Choroid plexus epithelial cell (primary cell): ENCODE data around the gene NGEF.

Experiments
- DNase-seq: peaks from one replicate; pipeline ENCODE4 v3.0.0-alpha.2; 2010; ENCODE audit warnings: low read depth
- H3K4me3 ChIP-seq: 2 replicates; pipeline ENCODE4 v1.5.1; 2011; ENCODE audit warnings: low read depth, mild to moderate bottlenecking, control low read depth, low read length, moderate library complexity
- TF ChIP-seq, protein P1 (sequence below): conservative IDR thresholded peaks from 2 replicates; pipeline ENCODE4 v1.5.1; 2011; ENCODE audit warnings: low read depth, mild to moderate bottlenecking, control low read depth, inconsistent platforms, low read length, moderate library complexity

NGEF gene

DNA sequence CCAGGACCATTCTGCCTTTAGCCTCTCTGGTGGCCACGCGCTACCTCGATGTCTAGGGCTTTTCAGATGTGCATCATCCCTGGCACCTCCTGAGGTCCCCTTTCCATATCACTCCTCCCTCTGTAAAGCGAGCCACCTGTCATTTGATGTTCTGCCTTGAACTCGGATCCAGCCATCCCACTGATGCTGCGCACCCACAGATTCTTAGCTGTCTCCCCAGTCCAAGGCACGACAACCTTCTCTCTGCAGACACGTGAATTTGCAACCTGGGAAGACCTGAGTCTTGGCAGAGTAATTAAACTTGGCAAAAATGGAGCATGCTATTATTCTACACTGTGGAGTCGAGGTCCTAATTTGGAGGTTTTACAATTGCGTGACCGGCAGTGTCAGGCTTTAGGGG lies 61.9 kb downstream of the NGEF start:
- H3K4me3 ChIP-seq = no peak overlapping the region
- no peak for DNase-seq
- TF ChIP-seq, protein P1, sequence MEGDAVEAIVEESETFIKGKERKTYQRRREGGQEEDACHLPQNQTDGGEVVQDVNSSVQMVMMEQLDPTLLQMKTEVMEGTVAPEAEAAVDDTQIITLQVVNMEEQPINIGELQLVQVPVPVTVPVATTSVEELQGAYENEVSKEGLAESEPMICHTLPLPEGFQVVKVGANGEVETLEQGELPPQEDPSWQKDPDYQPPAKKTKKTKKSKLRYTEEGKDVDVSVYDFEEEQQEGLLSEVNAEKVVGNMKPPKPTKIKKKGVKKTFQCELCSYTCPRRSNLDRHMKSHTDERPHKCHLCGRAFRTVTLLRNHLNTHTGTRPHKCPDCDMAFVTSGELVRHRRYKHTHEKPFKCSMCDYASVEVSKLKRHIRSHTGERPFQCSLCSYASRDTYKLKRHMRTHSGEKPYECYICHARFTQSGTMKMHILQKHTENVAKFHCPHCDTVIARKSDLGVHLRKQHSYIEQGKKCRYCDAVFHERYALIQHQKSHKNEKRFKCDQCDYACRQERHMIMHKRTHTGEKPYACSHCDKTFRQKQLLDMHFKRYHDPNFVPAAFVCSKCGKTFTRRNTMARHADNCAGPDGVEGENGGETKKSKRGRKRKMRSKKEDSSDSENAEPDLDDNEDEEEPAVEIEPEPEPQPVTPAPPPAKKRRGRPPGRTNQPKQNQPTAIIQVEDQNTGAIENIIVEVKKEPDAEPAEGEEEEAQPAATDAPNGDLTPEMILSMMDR = no peak

DNA sequence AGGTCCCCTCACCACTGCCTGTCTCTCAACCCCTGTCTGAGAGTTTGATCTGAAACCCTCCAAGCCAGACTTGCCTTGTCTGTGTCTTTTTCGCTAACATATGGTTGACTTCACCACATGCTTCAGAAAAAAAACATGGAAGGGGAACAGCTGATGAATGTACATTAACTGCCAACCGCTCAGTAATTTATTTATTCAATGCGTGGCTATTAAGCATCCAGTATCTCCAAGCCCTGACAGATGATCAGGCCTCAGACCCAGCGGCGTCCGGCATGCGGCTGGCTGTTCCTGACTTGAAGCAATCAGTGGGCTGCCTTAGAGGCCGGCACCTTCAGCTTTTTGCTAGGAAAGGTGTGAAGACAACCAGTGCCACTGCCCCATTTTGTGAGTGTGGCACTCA lies 62.3 kb downstream of the NGEF start:
- no peak overlapping the region for H3K4me3 ChIP-seq
- DNase-seq = no peak
- TF ChIP-seq, protein P1 = no peak

DNA sequence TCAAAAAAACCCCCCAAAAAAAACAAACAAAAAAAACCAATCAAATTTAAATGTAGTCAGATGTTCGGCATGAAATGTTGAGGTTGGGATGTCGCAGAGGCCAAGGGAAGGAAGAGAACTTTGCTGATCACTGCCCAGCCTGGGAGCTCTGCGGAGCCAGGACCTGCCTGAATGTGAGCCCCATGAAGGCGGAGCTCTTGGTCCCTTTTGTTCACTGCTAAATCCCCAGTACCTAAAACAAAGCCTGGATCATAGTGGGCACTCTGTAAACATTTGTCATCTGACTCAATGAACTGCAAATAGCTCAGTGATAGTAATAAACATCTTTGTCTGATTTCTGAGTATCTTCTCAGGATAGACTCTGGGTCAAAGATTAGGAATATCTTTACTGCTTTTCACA lies 64.0 kb downstream of the NGEF start:
- H3K4me3 ChIP-seq = no peak overlapping the region
- TF ChIP-seq, protein P1 = no peak
- no peak for DNase-seq

DNA sequence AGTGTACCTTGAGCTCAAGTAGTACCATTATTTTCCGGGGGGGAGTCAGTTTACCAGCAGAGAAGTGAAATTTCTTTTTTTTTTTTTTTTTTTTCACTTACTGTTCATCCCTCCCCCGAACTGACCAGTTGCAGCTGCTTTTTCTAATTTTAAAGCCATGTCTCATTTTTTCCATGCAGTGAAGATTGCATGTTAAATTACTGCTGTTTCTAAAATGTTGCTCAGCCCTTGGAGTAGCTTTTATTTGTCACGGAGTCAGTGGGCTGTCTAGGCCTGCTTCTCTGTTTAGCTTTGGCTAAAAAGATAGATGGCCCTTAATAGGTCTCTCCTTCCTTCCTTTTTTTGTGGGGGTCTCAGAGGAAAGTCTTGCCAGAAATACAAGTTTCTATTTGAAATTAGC lies 70.2 kb downstream of the NGEF start:
- no peak for DNase-seq
- TF ChIP-seq, protein P1 = no peak
- H3K4me3 ChIP-seq = no peak overlapping the region

DNA sequence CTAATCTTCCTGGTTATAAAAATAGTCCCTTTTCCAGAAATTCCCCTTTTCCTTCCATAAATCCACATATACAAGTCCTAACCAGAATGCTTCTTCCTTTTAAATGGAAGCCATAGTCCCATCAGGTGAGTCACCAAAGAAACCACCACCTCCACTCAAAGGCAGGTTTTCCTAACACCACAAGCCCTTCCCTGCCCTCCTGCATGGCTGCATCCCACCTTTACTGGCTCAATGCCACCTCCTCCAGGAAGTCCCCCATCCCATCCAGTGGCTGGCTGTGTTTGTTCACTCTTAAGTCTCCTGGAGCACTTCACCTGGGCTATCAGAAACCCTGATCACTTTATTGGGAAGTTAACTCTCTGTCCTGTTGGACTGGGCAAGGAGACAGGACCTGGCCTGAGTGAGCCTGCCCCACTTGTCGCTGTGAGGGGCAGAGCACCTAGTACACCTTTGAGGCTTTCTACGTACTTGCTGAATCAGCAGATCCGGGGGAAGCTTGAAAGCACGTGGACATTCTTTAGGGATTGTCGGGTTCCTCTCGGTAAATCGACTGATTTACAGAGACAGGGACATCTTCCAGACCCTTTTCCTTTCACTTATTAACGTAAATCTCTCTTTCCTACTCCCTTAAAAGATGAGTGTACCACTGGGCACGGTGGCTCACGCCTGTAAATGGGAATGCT lies 71.0 kb downstream of the NGEF start:
- H3K4me3 ChIP-seq = no peak overlapping the region
- no peak for DNase-seq
- TF ChIP-seq, protein P1 = no peak

DNA sequence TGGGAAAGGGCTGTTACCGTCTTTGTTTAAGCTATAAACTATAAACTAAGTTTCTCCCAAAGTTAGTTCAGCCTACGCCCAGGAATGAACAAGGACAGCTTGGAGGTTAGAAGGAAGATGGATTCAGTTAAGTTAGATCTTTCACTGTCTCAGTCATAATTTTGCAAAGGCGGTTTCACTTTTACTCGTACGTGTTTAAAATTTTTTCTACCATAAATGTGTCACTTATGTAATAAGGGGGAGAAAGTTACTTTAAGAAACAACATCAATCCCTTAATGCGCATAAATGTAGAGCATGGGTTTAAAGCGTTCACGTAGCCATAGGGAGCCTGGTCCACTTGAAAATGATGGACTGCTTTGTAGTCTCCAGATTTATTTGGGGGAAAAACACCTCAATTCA lies 71.7 kb downstream of the NGEF start:
- no peak for DNase-seq
- no peak overlapping the region for H3K4me3 ChIP-seq
- TF ChIP-seq, protein P1 = no peak

DNA sequence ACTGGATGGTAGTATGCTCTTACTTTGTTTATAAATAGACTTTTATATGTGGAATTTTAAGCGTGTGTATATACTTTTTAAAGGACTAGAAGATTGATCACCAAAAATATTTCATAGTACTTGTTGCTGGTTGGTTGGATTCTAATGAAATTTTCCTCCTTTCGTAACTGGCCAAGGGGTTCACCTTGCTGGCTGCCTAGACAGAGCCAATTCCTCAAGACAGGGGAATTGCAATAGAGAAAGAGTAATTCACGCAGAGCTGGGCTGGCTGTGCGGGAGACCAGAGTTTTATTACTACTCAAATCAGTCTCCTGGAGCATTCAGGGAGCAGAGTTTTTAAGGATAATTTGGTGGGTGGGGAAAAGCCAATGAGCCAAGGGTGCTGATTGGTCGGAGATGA lies 72.3 kb downstream of the NGEF start:
- H3K4me3 ChIP-seq = no peak overlapping the region
- TF ChIP-seq, protein P1 = no peak
- DNase-seq = no peak
